GM12874 (cell line): ENCODE results near the gene CORO2B.

Experiments
- CTCF ChIP-seq: IDR thresholded peaks from 2 replicates; pipeline ENCODE4 v1.5.1; 2011; ENCODE audit warnings: low read depth, mild to moderate bottlenecking, control low read depth, low read length, moderate library complexity; ENCODE audit not compliant: insufficient read depth

Gene CORO2B

GRCh38 chr15:68636256-68636655 is 57.5 kb downstream of the CORO2B start:
- TF ChIP-seq CTCF, result no peak

DNA sequence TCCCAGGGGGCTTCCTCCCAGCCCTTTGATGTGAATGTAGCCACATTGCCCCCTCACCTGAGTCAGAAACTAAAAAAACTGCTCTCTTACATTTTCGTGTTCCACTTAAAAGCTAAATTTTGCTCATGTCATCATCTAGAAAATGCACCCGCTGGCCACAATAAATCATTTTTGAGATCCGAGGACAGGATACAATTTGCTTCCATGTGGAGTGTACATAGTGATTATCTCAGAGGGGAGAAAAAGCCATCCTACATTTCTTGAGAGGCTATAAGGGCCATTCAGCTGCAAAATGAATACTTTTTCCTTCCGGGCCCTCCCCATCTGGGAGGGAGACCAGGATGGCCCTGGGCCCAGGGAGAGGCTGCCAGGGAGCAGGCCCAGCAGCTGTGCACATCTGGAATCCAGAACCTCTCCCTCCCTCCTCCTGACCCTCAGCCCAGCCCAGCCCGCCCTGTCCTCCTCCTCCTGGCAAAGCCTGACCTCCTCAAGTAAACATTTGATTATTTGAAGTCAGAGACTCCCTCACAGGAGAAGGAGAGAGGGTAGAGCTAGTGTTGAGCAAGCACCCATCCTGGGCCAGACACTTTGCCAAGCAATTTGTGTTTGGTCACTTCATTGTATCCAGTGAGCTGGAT is 59.1 kb downstream of the CORO2B start:
- TF ChIP-seq CTCF, result no peak

GRCh38 chr15:68638953-68639515 is 60.2 kb downstream of the CORO2B start:
- no peak for TF ChIP-seq CTCF

DNA sequence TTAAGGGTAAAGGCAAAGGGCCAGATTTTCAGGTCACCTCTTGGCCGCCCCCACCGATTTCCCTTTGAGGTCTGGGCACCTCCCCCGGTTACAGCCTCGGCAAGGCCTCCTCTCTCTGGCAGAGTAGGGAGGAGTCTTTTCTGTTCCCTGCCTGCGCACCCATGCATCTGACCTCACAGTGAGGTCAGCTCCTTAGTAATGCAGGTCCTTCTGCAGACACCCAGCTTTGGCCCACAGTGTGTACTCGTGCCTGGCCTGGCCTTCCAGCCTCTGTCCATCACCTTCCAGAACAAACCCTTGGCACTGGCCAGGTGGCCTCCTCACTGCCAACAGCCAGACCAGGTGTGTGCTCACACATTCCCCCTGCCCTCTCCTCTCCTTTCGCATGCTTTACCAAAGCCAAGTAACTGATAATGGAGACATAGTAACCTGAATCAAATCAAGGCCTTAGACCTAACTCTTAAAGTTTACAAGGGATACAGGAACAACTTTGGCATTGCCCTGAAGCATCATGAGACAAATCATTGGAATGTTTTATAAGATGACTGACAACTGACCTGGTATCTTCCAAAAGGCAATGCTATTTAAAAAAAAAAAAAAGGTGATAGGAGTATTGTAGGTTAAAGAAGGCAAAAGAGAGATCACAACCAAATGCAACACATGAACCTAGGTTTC is 61.3 kb downstream of the CORO2B start:
- TF ChIP-seq CTCF, result no peak

DNA sequence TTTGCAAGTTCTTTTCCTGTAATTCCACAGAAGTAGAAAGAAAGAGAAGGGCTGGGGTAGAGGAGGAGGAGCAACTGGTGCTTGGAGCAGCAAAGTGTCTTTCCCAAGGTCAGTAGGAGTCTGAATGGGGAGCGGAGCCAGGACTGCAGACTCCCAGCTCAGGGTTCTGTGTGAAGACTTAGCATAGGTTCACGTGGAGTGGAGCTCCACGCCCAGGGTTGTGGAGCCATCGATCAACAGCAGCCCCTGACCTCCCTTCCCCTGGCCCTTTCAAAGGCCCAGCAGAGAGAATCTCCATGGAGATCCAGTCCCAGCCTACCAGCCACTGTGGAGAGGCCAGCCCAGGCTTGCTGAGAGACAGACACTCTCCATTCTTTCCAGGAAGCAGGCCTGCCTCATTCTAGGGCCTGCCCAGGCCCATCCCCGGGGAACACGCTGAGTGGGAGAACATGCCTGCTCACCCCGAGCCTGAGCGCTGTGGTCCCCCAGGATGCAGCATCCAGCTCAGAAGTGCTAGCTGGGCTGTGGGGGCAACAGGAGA is 62.1 kb downstream of the CORO2B start:
- TF ChIP-seq CTCF, result no peak

- no peak for TF ChIP-seq CTCF
Observed at GRCh38 chr15:68641376-68641775, 62.6 kb downstream of the CORO2B start.

GRCh38 chr15:68642491-68642845 is 63.7 kb downstream of the CORO2B start:
- no peak for TF ChIP-seq CTCF
